A549 (cell line): ENCODE measurements around the gene ADD3. TPM values are rescaled to one million over a fixed set of nuclear protein-coding genes. Genes with fewer than 3 reads are reported as not detected.

Source experiments
- ATAC-seq, 2 experiments: fragments of 200-7000 bp in 1 of 2; fragments of >200 bp in 1 of 2; cut with Nextera tagmentation in 1 of 2; cut with Tn5 transposase in 1 of 2; 3 replicates each; pipeline versions ENCODE4 v1.8.0 to v1.9.1; 2018 to 2020; ENCODE audit warnings: mild to moderate bottlenecking in 1 of 2, moderate library complexity in 1 of 2
- CTCF ChIA-PET: fragments of 300-600 bp; sonication (Branson Sonifier 250); formaldehyde crosslinking; extraction: SDS; loops from one replicate; lab custom pipeline; 2021; ENCODE audit warnings: antibody characterized with exemption, inconsistent platforms; lab: Yijun Ruan, JAX
- POLR2A ChIA-PET: fragments of 350-600 bp; formaldehyde crosslinking; extraction: SDS; loops from one replicate; lab custom pipeline; 2021; ENCODE audit warnings: antibody characterized with exemption, inconsistent platforms; lab: Yijun Ruan, JAX
- DNase-seq, 2 experiments: peaks; one replicate each; pipeline versions ENCODE4 v3.0.0 to v3.0.0-alpha.2; 2011 to 2016; ENCODE audit warnings: low read depth in 1 of 2, low spot score in 1 of 2
- FAIRE-seq: peaks from 2 replicates; lab custom pipeline; 2011; peaks lifted over from hg19 to GRCh38; lab: Jason Lieb, UNC
- H3K27ac ChIP-seq, 2 experiments: fragments of >200 bp; sonication (Bioruptor Twin); formaldehyde crosslinking; 3 replicates each; pipeline ENCODE4 v1.5.1; 2016 to 2017
- H3K4me1 ChIP-seq: fragments of >200 bp; sonication (Bioruptor Twin); formaldehyde crosslinking; 3 replicates; pipeline ENCODE4 v1.6.1; 2016
- H3K4me2 ChIP-seq: fragments of >200 bp; sonication (Bioruptor Twin); formaldehyde crosslinking; 3 replicates; pipeline ENCODE4 v1.6.1; 2016
- H3K4me3 ChIP-seq: fragments of >200 bp; sonication (Bioruptor Twin); formaldehyde crosslinking; 3 replicates; pipeline ENCODE4 v1.5.1; 2016
- H3K9me3 ChIP-seq: fragments of >200 bp; sonication (Bioruptor Twin); formaldehyde crosslinking; 3 replicates; pipeline ENCODE4 v1.6.1; 2016
- ATOH8 ChIP-seq: fragments of 250-450 bp; sonication (Bioruptor Pico); IDR thresholded peaks from 2 replicates; pipeline ENCODE4 v1.5.0; 2020; ENCODE audit warnings: low read depth, mild to moderate bottlenecking, moderate library complexity
- BHLHE40 ChIP-seq: IDR thresholded peaks from 2 replicates; pipeline ENCODE4 v1.6.1; 2012; ENCODE audit warnings: low read depth, low read length, inconsistent platforms
- EHF ChIP-seq: fragments of 250-450 bp; sonication (Bioruptor Pico); IDR thresholded peaks from 2 replicates; pipeline ENCODE4 v1.5.0; 2020; ENCODE audit warnings: mild to moderate bottlenecking
- ELK1 ChIP-seq: fragments of 150-350 bp; IDR thresholded peaks from 2 replicates; pipeline ENCODE4 v1.6.1; 2014; ENCODE audit warnings: low read depth, mild to moderate bottlenecking, low read length
- EP300 ChIP-seq, 2 experiments: fragments of >200 bp; sonication (Bioruptor Twin); formaldehyde crosslinking; IDR thresholded peaks; 2 replicates in 1 of 2; 3 replicates in 1 of 2; pipeline ENCODE4 v1.6.1; 2016 to 2017
- FOXS1 ChIP-seq: fragments of 250-450 bp; sonication (Bioruptor Pico); IDR thresholded peaks from 2 replicates; pipeline ENCODE4 v1.5.0; 2020; ENCODE audit warnings: mild to moderate bottlenecking, moderate library complexity
- HES2 ChIP-seq: fragments of >200 bp; sonication (Bioruptor Twin); formaldehyde crosslinking; IDR thresholded peaks from 2 replicates; pipeline ENCODE4 v1.6.1; 2016
- HOXB13 ChIP-seq: fragments of 250-450 bp; sonication (Bioruptor Pico); IDR thresholded peaks from 2 replicates; pipeline ENCODE4 v1.5.0; 2020; ENCODE audit warnings: low read depth, mild to moderate bottlenecking, moderate library complexity
- HOXB5 ChIP-seq: fragments of 250-450 bp; sonication (Bioruptor Pico); IDR thresholded peaks from 2 replicates; pipeline ENCODE4 v1.5.0; 2020; ENCODE audit warnings: mild to moderate bottlenecking, moderate library complexity
- JUN ChIP-seq, 2 experiments: fragments of >200 bp; sonication (Bioruptor Twin); formaldehyde crosslinking; IDR thresholded peaks; 2 replicates in 1 of 2; 3 replicates in 1 of 2; pipeline ENCODE4 v1.6.1; 2016 to 2017
- MYC ChIP-seq: IDR thresholded peaks from 2 replicates; pipeline ENCODE4 v1.6.1; 2012; ENCODE audit warnings: mild to moderate bottlenecking, inconsistent platforms, low read length, improper control_type of control experiment, borderline replicate concordance
- NFE2L2 ChIP-seq: fragments of 150-350 bp; conservative IDR thresholded peaks from 2 replicates; pipeline ENCODE4 v1.6.1; 2014; ENCODE audit warnings: low read length
- PHF8 ChIP-seq: fragments of 200-600 bp; sonication (generic); IDR thresholded peaks from 2 replicates; pipeline ENCODE4 v1.6.1; 2016; ENCODE audit warnings: low read depth, mild to moderate bottlenecking, antibody characterized with exemption, moderate library complexity, borderline replicate concordance
- POLR2A ChIP-seq: IDR thresholded peaks from 2 replicates; pipeline ENCODE4 v1.6.1; 2012; ENCODE audit warnings: mild to moderate bottlenecking, low read length
- POLR2AphosphoS2 ChIP-seq: conservative IDR thresholded peaks from 2 replicates; pipeline ENCODE4 v1.6.1; 2012; ENCODE audit warnings: low read length, improper control_type of control experiment, inconsistent platforms
- SMC3 ChIP-seq: fragments of >200 bp; sonication (Bioruptor Twin); formaldehyde crosslinking; IDR thresholded peaks from 3 replicates; pipeline ENCODE4 v1.6.1; 2018; ENCODE audit warnings: inconsistent platforms
- SREBF2 ChIP-seq: fragments of 450-650 bp; IDR thresholded peaks from 2 replicates; pipeline ENCODE4 v1.6.1; 2014; ENCODE audit warnings: mild to moderate bottlenecking, moderate library complexity
- TP53 ChIP-seq: fragments of 250-450 bp; sonication (Bioruptor Pico); IDR thresholded peaks from 2 replicates; pipeline ENCODE4 v1.5.0; 2021; ENCODE audit warnings: mild to moderate bottlenecking, moderate library complexity
- ZC3H11A ChIP-seq: fragments of 450-650 bp; IDR thresholded peaks from 2 replicates; pipeline ENCODE4 v1.6.1; 2014; ENCODE audit warnings: antibody characterized with exemption, mild to moderate bottlenecking
- WGBS: methylation state at CpG from one replicate; pipeline ENCODE4 v1.1.6; 2017; ENCODE audit errors: missing lambda C conversion rate; 5-methylcytosine and 5-hydroxymethylcytosine counted together
- polyA plus RNA-seq, 4 experiments: library from polyadenylated mRNA; depleted of rRNA in 3 of 4; stranded (reverse); fragments of >200 nt; fragmentation: RNase III in 1 of 4; extraction: RNeasy Plus Mini Kit Qiagen cat#74134 plus additional on column Dnase treatment in 1 of 4; gene quantifications; 2 replicates in 3 of 4; 3 replicates in 1 of 4; pipeline ENCODE4 v1.2.3, GENCODE V29; 2011 to 2017

The ADD3 gene
- polyA plus RNA-seq, 2 of the 4 experiments (the other 2 are of a cell fraction), result 9.8 to 48.2 TPM

- no peak for TF ChIP-seq JUN (IDR thresholded peaks at IDR 0.05)
- no peak for TF ChIP-seq ATOH8 (CRISPR knock-in tag)
- no peak for TF ChIP-seq NFE2L2
- TF ChIP-seq, all 56 proteins: peak for 0
Measured at GRCh38 chr10:110041479-110041829, 33.7 kb downstream of the ADD3 start (continued).

GRCh38 chr10:110042181-110042580 is 34.4 kb downstream of the ADD3 start:
- ATAC-seq (peak in 1 of 2 experiments; percentile 63; a peak in 3 of 6 replicates), DNase-seq (peak in 1 of 2 experiments; percentile 19), FAIRE-seq (no peak)
- TF ChIP-seq SREBF2 (no peak), FOXS1 (CRISPR knock-in tag) (no peak), EHF (no peak), HOXB5 (CRISPR knock-in tag) (no peak), TP53 (CRISPR knock-in tag) (no peak), HOXB13 (CRISPR knock-in tag) (no peak), PHF8 (no peak), BHLHE40 (no peak), POLR2A (no peak)
- H3K4me2 ChIP-seq, result peak overlapping the region; percentile 54
- WGBS, result 12% methylated on average over 3 of the region's 3 CpGs
- ChIA-PET CTCF (interaction anchor here (0.6 kb wide), 1 partner anchor 8 kb away, joined by 5 read pairs; no protein-coding TSS in a partner anchor), POLR2A (no interaction called here)
- no peak overlapping the region for H3K4me3 ChIP-seq
- H3K4me1 ChIP-seq, result peaks cover 27% of the 10 kb centered on the region; the same call in 2 of the 3 replicates
- H3K9me3 ChIP-seq, result no peaks in the 10 kb centered on the region
- H3K27ac ChIP-seq, result peak overlapping the region in 1 of 2 experiments; percentile 59; a peak in 2 of 6 replicates

- peak overlapping the region; percentile 54 for H3K4me2 ChIP-seq
- FAIRE-seq, result no peak
- 0 out of 3 replicates have a peak, but pooled peaks cover 2% of the 10 kb centered on the region for H3K9me3 ChIP-seq
- ATAC-seq, result peak in 1 of 2 experiments; percentile 32; a peak in 1 of 6 replicates
- H3K27ac ChIP-seq, result no peak overlapping the region
- CTCF ChIA-PET, result no interaction called here
- peaks cover 27% of the 10 kb centered on the region; the same call in 2 of the 3 replicates for H3K4me1 ChIP-seq
- 14% methylated on average over 4 of the region's 4 CpGs for WGBS
- TF ChIP-seq POLR2AphosphoS2 (no peak), ELK1 (no peak), EP300 (IDR thresholded peaks at IDR 0.05) (no peak), SMC3 (no peak)
- POLR2A ChIA-PET, result no interaction called here
- peak in 1 of 2 experiments; percentile 9 for DNase-seq
- H3K4me3 ChIP-seq, result no peak overlapping the region
Measured at GRCh38 chr10:110042891-110043290, 35.1 kb downstream of the ADD3 start.

GRCh38 chr10:110044681-110045080 is 36.9 kb downstream of the ADD3 start:
- no peak for FAIRE-seq
- no peak for DNase-seq
- Histone ChIP-seq H3K9me3 (peaks cover 7% of the 10 kb centered on the region; the same call in 1 of the 3 replicates), H3K4me3 (no peak overlapping the region), H3K27ac (no peak overlapping the region), H3K4me2 (no peak overlapping the region), H3K4me1 (peaks cover 27% of the 10 kb centered on the region; the same call in 2 of the 3 replicates)
- POLR2A ChIA-PET, result no interaction called here
- ATAC-seq, result no peak
- TF ChIP-seq ATOH8 (CRISPR knock-in tag), result no peak
- TF ChIP-seq HES2, result no peak
- TF ChIP-seq PHF8, result no peak
- TF ChIP-seq ZC3H11A, result no peak
- no peak for TF ChIP-seq MYC
- no peak for TF ChIP-seq POLR2AphosphoS2
- WGBS, result 94% methylated on average over 2 of the region's 2 CpGs
- CTCF ChIA-PET, result interaction anchor here (1.0 to 1.9 kb wide), 2 partner anchors 10 to 13 kb away, joined by 3 to 6 read pairs; no protein-coding TSS in a partner anchor
